Astrocyte (in vitro differentiated cells and primary cell): ENCODE results near the gene NUP93.

Experiments
- EZH2 ChIP-seq: IDR thresholded peaks from 2 replicates; pipeline ENCODE4 v1.6.1; 2012; ENCODE audit warnings: mild to moderate bottlenecking, low read length, inconsistent platforms; ENCODE audit not compliant: insufficient read depth
- TF ChIP-seq, protein P1 (sequence below): IDR thresholded peaks from 2 replicates; pipeline ENCODE4 v1.5.1; 2011; ENCODE audit warnings: low read depth, mild to moderate bottlenecking, inconsistent platforms, low read length, moderate library complexity; ENCODE audit not compliant: insufficient read depth

DNA sequence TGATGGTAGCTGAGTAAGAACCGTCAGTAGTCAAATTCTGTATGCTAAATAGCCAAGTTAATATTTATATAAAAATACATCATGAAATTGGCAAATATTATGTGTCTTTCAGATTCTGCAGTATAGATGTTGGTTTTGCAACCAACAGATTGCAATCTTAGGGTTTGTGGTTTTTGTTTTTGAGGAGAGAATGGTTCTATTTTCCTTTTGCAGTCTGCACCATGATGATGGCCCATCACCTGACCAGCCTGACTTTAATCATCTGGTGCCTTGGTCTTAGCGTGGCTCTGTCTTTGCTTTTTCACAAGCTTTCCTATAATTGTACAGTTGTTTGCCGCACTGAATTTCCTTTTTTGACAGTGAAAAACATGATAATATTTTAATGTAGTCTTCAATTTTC lies 50.7 kb downstream of the NUP93 start:
- TF ChIP-seq EZH2: no peak
- TF ChIP-seq, protein P1, sequence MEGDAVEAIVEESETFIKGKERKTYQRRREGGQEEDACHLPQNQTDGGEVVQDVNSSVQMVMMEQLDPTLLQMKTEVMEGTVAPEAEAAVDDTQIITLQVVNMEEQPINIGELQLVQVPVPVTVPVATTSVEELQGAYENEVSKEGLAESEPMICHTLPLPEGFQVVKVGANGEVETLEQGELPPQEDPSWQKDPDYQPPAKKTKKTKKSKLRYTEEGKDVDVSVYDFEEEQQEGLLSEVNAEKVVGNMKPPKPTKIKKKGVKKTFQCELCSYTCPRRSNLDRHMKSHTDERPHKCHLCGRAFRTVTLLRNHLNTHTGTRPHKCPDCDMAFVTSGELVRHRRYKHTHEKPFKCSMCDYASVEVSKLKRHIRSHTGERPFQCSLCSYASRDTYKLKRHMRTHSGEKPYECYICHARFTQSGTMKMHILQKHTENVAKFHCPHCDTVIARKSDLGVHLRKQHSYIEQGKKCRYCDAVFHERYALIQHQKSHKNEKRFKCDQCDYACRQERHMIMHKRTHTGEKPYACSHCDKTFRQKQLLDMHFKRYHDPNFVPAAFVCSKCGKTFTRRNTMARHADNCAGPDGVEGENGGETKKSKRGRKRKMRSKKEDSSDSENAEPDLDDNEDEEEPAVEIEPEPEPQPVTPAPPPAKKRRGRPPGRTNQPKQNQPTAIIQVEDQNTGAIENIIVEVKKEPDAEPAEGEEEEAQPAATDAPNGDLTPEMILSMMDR: no peak
